GM12872 (cell line): ENCODE measurements around the gene FTCD.

Experiments used
- CTCF ChIP-seq: IDR thresholded peaks from 3 replicates; pipeline ENCODE4 v1.5.1; 2011; ENCODE audit warnings: low read depth, mild to moderate bottlenecking, low read length, moderate library complexity; ENCODE audit not compliant: insufficient read depth

The FTCD gene

DNA sequence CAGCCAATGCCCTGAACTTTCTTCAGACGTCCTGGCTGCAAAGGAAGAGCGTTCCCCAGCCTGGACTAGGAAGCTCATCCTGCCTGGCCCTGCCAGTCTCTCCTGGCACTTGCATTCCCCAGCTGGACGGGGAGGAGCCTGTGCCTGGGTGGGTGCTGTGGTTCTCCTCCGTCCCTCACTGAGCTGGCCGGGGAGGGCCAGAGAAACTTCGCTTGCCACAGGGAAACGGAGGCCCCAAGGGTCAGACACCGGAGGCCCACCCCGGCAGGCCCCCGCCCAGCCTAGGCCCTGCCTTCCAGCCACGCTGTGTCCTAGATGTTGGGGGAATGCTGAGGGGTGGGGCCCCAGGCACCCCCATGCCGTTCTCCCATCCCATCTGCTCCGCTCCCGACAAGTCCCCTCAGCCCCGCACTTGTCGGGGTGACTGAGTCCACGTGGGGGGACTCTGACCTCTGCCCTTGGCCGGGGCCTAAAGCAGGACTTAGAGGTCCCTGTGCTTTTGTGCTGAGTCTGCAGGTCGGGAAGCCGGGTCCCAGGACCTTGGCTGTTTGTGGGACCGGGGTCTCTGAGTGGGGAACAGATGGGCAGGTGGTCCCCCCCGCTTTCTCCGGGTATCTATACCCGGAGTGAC, 4.8 kb downstream of the FTCD start:
- no peak for TF ChIP-seq CTCF

- no peak for TF ChIP-seq CTCF
These were observed 5.3 kb downstream of the FTCD start for GRCh38 chr21:46150073-46150472.

DNA sequence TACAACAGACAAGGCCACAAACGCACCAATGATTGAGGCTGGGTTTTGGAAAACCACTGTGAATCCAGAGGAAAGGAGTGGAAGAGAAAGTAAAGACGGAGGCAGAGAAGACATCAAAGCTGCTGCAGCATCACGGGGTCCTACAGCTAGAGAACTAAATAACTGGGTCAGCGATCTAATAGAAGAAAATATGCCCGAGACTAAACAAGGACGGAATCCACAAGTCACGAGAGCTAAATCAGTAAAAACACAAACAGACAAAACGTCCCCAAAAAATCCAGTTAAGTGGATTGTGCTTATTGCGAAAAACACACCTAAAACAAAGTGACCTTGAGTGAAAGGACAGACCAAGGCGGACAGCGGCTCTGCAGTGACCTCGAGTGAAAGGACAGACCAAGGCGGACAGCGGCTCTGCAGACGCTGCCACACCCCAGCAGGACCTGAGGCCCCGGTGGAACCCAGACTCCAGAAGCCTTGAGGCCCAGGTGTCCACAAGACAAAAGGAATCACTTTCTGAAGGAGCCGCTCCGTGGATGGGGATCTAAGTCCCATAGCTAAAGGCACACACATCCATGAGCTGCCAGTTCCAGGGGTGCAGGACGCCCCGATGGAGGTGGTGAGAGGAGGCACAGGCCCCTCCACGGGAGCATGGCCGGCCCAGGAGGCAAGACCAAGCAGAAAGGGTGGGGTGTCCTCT, 6.0 kb downstream of the FTCD start:
- TF ChIP-seq CTCF: no peak

DNA sequence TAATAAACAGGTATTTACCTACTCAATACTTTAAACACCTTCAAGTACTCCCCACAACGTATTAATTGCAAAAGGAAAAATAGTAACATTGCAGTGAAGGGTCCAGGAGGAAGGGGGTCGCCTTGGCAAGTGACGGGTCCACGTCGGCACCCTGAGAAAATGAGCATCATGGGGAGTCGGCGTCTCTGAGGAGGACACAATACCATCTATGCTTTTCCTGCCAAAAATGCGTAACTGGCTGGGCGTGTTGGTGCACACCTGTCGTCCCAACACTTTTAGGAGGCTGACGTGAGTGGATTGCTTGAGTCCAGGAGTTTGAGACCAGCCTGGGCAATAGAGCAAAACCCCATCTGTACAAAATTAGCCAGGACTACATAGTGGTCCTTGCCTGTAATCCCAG, 7.3 kb downstream of the FTCD start:
- TF ChIP-seq CTCF: no peak

GRCh38 chr21:46147429-46147828, 8.0 kb downstream of the FTCD start:
- peak; percentile 73 for TF ChIP-seq CTCF

- TF ChIP-seq CTCF: no peak
These were observed 8.5 kb downstream of the FTCD start for GRCh38 chr21:46146856-46147255.

- TF ChIP-seq CTCF: no peak
These were observed 9.3 kb downstream of the FTCD start for GRCh38 chr21:46145840-46146691.
